HG03457 (cell line): ENCODE measurements around the gene AHDC1.
"Not testable (repeated sequence)": the region's sequence is repeated elsewhere in the genome, so short reads cannot be mapped to it uniquely, and the experiment has no call there.

Source experiments
- ATAC-seq: cut with Tn5 transposase; IDR thresholded peaks from one replicate; pipeline ENCODE4 v1.9.1; 2021; ENCODE audit warnings: moderate number of reproducible peaks; ENCODE audit not compliant: unreplicated experiment

AHDC1 gene

GRCh38 chr1:27519331-27520258 is 84.3 kb downstream of the AHDC1 start:
- ATAC-seq = no peak

GRCh38 chr1:27518808-27519207 is 85.1 kb downstream of the AHDC1 start:
- ATAC-seq = no peak

- ATAC-seq = no peak
These were observed 85.8 kb downstream of the AHDC1 start for GRCh38 chr1:27517907-27518718.

- no peak for ATAC-seq
These were observed 86.6 kb downstream of the AHDC1 start for GRCh38 chr1:27517301-27517700.

- ATAC-seq = no peak
These were observed 88.3 kb downstream of the AHDC1 start for GRCh38 chr1:27515626-27516025.

GRCh38 chr1:27513958-27514357 is 90.0 kb downstream of the AHDC1 start:
- ATAC-seq = no peak

GRCh38 chr1:27513528-27513927 is 90.4 kb downstream of the AHDC1 start:
- ATAC-seq = no peak

GRCh38 chr1:27509127-27510080 is 94.5 kb downstream of the AHDC1 start:
- ATAC-seq = no peak

GRCh38 chr1:27507960-27508665 is 95.8 kb downstream of the AHDC1 start:
- ATAC-seq = no peak

- ATAC-seq = no peak
These were observed 97.2 kb downstream of the AHDC1 start for GRCh38 chr1:27506703-27507102.

GRCh38 chr1:27505420-27505680 is 98.6 kb downstream of the AHDC1 start:
- ATAC-seq = no peak

- ATAC-seq = no peak
These were observed 99.1 kb downstream of the AHDC1 start for GRCh38 chr1:27504588-27505419.

- ATAC-seq = no peak
These were observed 99.9 kb downstream of the AHDC1 start for GRCh38 chr1:27503844-27504587.

GRCh38 chr1:27503033-27503432 is 100.9 kb downstream of the AHDC1 start:
- ATAC-seq = no peak

GRCh38 chr1:27501159-27501558 is 102.8 kb downstream of the AHDC1 start:
- not testable (repeated sequence) for ATAC-seq

GRCh38 chr1:27499142-27499541 is 104.8 kb downstream of the AHDC1 start:
- no peak for ATAC-seq

- ATAC-seq = no peak
These were observed 107.3 kb downstream of the AHDC1 start for GRCh38 chr1:27496604-27497155.

GRCh38 chr1:27492796-27493195 is 111.1 kb downstream of the AHDC1 start:
- ATAC-seq = no peak
